Measurements from ENCODE around the gene C1QL3. TPM values are rescaled to one million over a fixed set of nuclear protein-coding genes. Genes with fewer than 3 reads are reported as not detected.

Gene C1QL3
- total RNA-seq, 2 donors from 2014 or later = not detected

GRCh38 chr10:16509996-16510395 lies 11.7 kb downstream of the C1QL3 start:
- intact Hi-C loops (cut with DNase I) = no loop called here
- Histone ChIP-seq H3K9me3 (no peaks in the 10 kb centered on the region), H3K27me3 (no peaks in the 10 kb centered on the region), H3K36me3 (replicated peaks in 1 of 2; ENCODE audit: insufficient read depth in 1 of 2, low read depth in 2 of 2) (peaks cover 0 to 3% of the 10 kb centered on the region in 2 donors), H3K4me1 (no peaks in the 10 kb centered on the region), H3K27ac (no peak overlapping the region), H3K4me3 (no peak overlapping the region)
- no peak for TF ChIP-seq CTCF (IDR thresholded peaks at IDR 0.05)
- TF ChIP-seq POLR2A (IDR thresholded peaks at IDR 0.05) = no peak
- DNase-seq (no peak), ATAC-seq (no peak)
- 84 to 90% methylated on average over 5 of the region's 5 CpGs for WGBS, 2 donors

DNA sequence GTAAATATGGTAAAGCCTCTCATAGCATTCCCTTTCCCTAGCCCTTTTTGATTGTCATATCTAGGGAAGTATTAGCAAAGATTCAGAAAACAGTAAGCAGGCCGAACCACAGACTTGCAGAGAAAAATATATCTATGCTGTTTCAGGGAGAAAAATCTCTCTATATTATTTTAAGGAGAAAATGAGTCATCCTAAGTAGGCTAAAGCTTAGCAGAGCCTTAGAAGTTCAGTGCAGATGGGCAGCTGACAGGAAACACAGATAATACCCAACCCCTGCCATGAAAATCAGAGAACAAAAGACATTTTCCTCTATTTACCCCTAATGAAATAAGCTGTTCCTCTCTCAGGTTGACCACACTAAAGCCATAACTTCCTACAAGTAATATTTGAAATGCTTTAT lies 16.5 kb downstream of the C1QL3 start:
- H3K4me3 ChIP-seq = no peak overlapping the region
- TF ChIP-seq POLR2A (IDR thresholded peaks at IDR 0.05) (no peak), CTCF (IDR thresholded peaks at IDR 0.05) (no peak)
- 100% methylated on average over 1 of the region's 1 CpG for WGBS, 2 donors
- H3K27ac ChIP-seq = no peak overlapping the region
- DNase-seq = no peak
- no peaks in the 10 kb centered on the region for H3K9me3 ChIP-seq
- H3K27me3 ChIP-seq = no peaks in the 10 kb centered on the region
- H3K36me3 ChIP-seq (replicated peaks in 1 of 2; ENCODE audit: insufficient read depth in 1 of 2, low read depth in 2 of 2) = peaks cover 0 to 2% of the 10 kb centered on the region in 2 donors
- H3K4me1 ChIP-seq = no peaks in the 10 kb centered on the region
- no peak for ATAC-seq
- intact Hi-C loops (cut with DNase I) = no loop called here

DNA sequence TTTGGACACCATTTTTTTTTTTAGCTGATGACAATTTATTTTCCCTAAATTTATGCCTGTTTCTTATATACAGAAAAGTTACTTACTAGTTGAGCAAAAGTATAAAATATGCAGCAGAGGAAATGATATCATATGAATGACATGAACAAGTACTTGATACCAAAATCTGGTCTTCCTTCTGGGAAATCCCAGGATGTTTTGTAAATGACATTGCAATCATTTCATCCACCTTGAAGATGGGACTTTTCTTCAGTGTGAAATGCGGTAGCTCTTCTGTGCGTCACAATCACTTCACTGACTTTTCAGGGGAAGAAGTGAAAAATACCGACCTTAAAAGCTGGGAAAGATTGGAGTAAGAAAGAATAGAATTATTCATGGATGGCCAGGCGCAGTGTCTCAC lies 23.8 kb downstream of the C1QL3 start:
- intact Hi-C loops (cut with DNase I) = no loop called here
- no peaks in the 10 kb centered on the region for H3K27me3 ChIP-seq
- no peaks in the 10 kb centered on the region for H3K4me1 ChIP-seq
- H3K4me3 ChIP-seq = no peak overlapping the region
- DNase-seq (no peak), ATAC-seq (no peak)
- no peaks in the 10 kb centered on the region for H3K36me3 ChIP-seq (replicated peaks in 1 of 2; ENCODE audit: insufficient read depth in 1 of 2, low read depth in 2 of 2)
- 91 to 96% methylated on average over 4 of the region's 4 CpGs for WGBS, 2 donors
- TF ChIP-seq CTCF (IDR thresholded peaks at IDR 0.05) = no peak
- no peak for TF ChIP-seq POLR2A (IDR thresholded peaks at IDR 0.05)
- no peaks in the 10 kb centered on the region for H3K9me3 ChIP-seq
- H3K27ac ChIP-seq = no peak overlapping the region

- no peak for ATAC-seq
- no peaks in the 10 kb centered on the region for H3K4me1 ChIP-seq
- H3K27ac ChIP-seq = no peak overlapping the region
- DNase-seq = no peak
- no peaks in the 10 kb centered on the region for H3K9me3 ChIP-seq
- H3K36me3 ChIP-seq (replicated peaks in 1 of 2; ENCODE audit: insufficient read depth in 1 of 2, low read depth in 2 of 2) = no peaks in the 10 kb centered on the region
- intact Hi-C loops (cut with DNase I) = no loop called here
- TF ChIP-seq POLR2A (IDR thresholded peaks at IDR 0.05) = no peak
- TF ChIP-seq CTCF (IDR thresholded peaks at IDR 0.05) = no peak
- 87 to 88% methylated on average over 10 of the region's 10 CpGs for WGBS, 2 donors
- no peak overlapping the region for H3K4me3 ChIP-seq
- no peaks in the 10 kb centered on the region for H3K27me3 ChIP-seq
These were observed 27.7 kb downstream of the C1QL3 start for GRCh38 chr10:16493884-16494536.

GRCh38 chr10:16491933-16492332 lies 29.7 kb downstream of the C1QL3 start:
- Histone ChIP-seq H3K36me3 (replicated peaks in 1 of 2; ENCODE audit: insufficient read depth in 1 of 2, low read depth in 2 of 2) (no peaks in the 10 kb centered on the region), H3K27me3 (no peaks in the 10 kb centered on the region), H3K9me3 (no peaks in the 10 kb centered on the region), H3K27ac (no peak overlapping the region), H3K4me3 (no peak overlapping the region), H3K4me1 (no peaks in the 10 kb centered on the region)
- no peak for DNase-seq
- no peak for ATAC-seq
- 17 to 42% methylated on average over 2 of the region's 2 CpGs for WGBS, 2 donors
- TF ChIP-seq POLR2A (IDR thresholded peaks at IDR 0.05) = no peak
- TF ChIP-seq CTCF (IDR thresholded peaks at IDR 0.05) = no peak
- intact Hi-C loops (cut with DNase I) = no loop called here
